A549 (cell line): ENCODE measurements around the gene GGT1. TPM values are rescaled to one million over a fixed set of nuclear protein-coding genes. Genes with fewer than 3 reads are reported as not detected.

ENCODE experiments used
- ATAC-seq, 2 experiments: fragments of 200-7000 bp in 1 of 2; fragments of >200 bp in 1 of 2; cut with Nextera tagmentation in 1 of 2; cut with Tn5 transposase in 1 of 2; 3 replicates each; pipeline versions ENCODE4 v1.8.0 to v1.9.1; 2018 to 2020; ENCODE audit warnings: mild to moderate bottlenecking in 1 of 2, moderate library complexity in 1 of 2
- CTCF ChIA-PET: fragments of 300-600 bp; sonication (Branson Sonifier 250); formaldehyde crosslinking; extraction: SDS; loops from one replicate; lab custom pipeline; 2021; ENCODE audit warnings: antibody characterized with exemption, inconsistent platforms; lab: Yijun Ruan, JAX
- POLR2A ChIA-PET: fragments of 350-600 bp; formaldehyde crosslinking; extraction: SDS; loops from one replicate; lab custom pipeline; 2021; ENCODE audit warnings: antibody characterized with exemption, inconsistent platforms; lab: Yijun Ruan, JAX
- DNase-seq, 2 experiments: peaks; one replicate each; pipeline versions ENCODE4 v3.0.0 to v3.0.0-alpha.2; 2011 to 2016; ENCODE audit warnings: low read depth in 1 of 2, low spot score in 1 of 2
- FAIRE-seq: peaks from 2 replicates; lab custom pipeline; 2011; peaks lifted over from hg19 to GRCh38; lab: Jason Lieb, UNC
- H3K27ac ChIP-seq, 2 experiments: fragments of >200 bp; sonication (Bioruptor Twin); formaldehyde crosslinking; 3 replicates each; pipeline ENCODE4 v1.5.1; 2016 to 2017
- H3K4me1 ChIP-seq: fragments of >200 bp; sonication (Bioruptor Twin); formaldehyde crosslinking; 3 replicates; pipeline ENCODE4 v1.6.1; 2016
- H3K4me2 ChIP-seq: fragments of >200 bp; sonication (Bioruptor Twin); formaldehyde crosslinking; 3 replicates; pipeline ENCODE4 v1.6.1; 2016
- H3K4me3 ChIP-seq: fragments of >200 bp; sonication (Bioruptor Twin); formaldehyde crosslinking; 3 replicates; pipeline ENCODE4 v1.5.1; 2016
- H3K9me3 ChIP-seq: fragments of >200 bp; sonication (Bioruptor Twin); formaldehyde crosslinking; 3 replicates; pipeline ENCODE4 v1.6.1; 2016
- CHD2 ChIP-seq: fragments of 150-350 bp; IDR thresholded peaks from 2 replicates; pipeline ENCODE4 v1.6.1; 2014; ENCODE audit warnings: low read length; ENCODE audit not compliant: partially characterized antibody
- CHD4 ChIP-seq: fragments of 200-600 bp; sonication (generic); IDR thresholded peaks from 2 replicates; pipeline ENCODE4 v1.6.1; 2016; ENCODE audit warnings: antibody characterized with exemption, mild to moderate bottlenecking, borderline replicate concordance
- EP300 ChIP-seq, 2 experiments: fragments of >200 bp; sonication (Bioruptor Twin); formaldehyde crosslinking; IDR thresholded peaks; 2 replicates in 1 of 2; 3 replicates in 1 of 2; pipeline ENCODE4 v1.6.1; 2016 to 2017
- ESRRA ChIP-seq: fragments of 150-350 bp; IDR thresholded peaks from 2 replicates; pipeline ENCODE4 v1.6.1; 2014; ENCODE audit warnings: mild to moderate bottlenecking, low read length, borderline replicate concordance
- FOSB ChIP-seq: fragments of 250-450 bp; sonication (Bioruptor Pico); IDR thresholded peaks from 2 replicates; pipeline ENCODE4 v1.5.0; 2020; ENCODE audit warnings: mild to moderate bottlenecking, moderate library complexity
- FOSL2 ChIP-seq, 2 experiments: fragments of 450-650 bp in 1 of 2; fragments of >200 bp in 1 of 2; sonication (Bioruptor Twin) in 1 of 2; formaldehyde crosslinking; IDR thresholded peaks; 2 replicates each; pipeline versions ENCODE4 v1.5.0 to v1.6.1; 2016 to 2020; ENCODE audit warnings: mild to moderate bottlenecking in 1 of 2, moderate library complexity in 1 of 2
- FOXS1 ChIP-seq: fragments of 250-450 bp; sonication (Bioruptor Pico); IDR thresholded peaks from 2 replicates; pipeline ENCODE4 v1.5.0; 2020; ENCODE audit warnings: mild to moderate bottlenecking, moderate library complexity
- HDAC2 ChIP-seq: fragments of 200-600 bp; sonication (generic); IDR thresholded peaks from 2 replicates; pipeline ENCODE4 v1.6.1; 2016
- HEYL ChIP-seq: fragments of 250-450 bp; sonication (Bioruptor Pico); IDR thresholded peaks from 2 replicates; pipeline ENCODE4 v1.8.0; 2021; ENCODE audit warnings: mild to moderate bottlenecking, moderate library complexity
- HOXA7 ChIP-seq: fragments of 250-450 bp; sonication (Bioruptor Pico); IDR thresholded peaks from 2 replicates; pipeline ENCODE4 v1.5.0; 2020; ENCODE audit warnings: mild to moderate bottlenecking, moderate library complexity
- HOXB13 ChIP-seq: fragments of 250-450 bp; sonication (Bioruptor Pico); IDR thresholded peaks from 2 replicates; pipeline ENCODE4 v1.5.0; 2020; ENCODE audit warnings: low read depth, mild to moderate bottlenecking, moderate library complexity
- HOXB5 ChIP-seq: fragments of 250-450 bp; sonication (Bioruptor Pico); IDR thresholded peaks from 2 replicates; pipeline ENCODE4 v1.5.0; 2020; ENCODE audit warnings: mild to moderate bottlenecking, moderate library complexity
- KDM1A ChIP-seq: fragments of 200-600 bp; sonication (generic); IDR thresholded peaks from 2 replicates; pipeline ENCODE4 v1.6.1; 2016; ENCODE audit warnings: low read depth, mild to moderate bottlenecking
- MAFK ChIP-seq: fragments of 450-650 bp; IDR thresholded peaks from 2 replicates; pipeline ENCODE4 v1.6.1; 2014; ENCODE audit not compliant: partially characterized antibody
- MYC ChIP-seq: IDR thresholded peaks from 2 replicates; pipeline ENCODE4 v1.6.1; 2012; ENCODE audit warnings: mild to moderate bottlenecking, inconsistent platforms, low read length, improper control_type of control experiment, borderline replicate concordance
- NPAS2 ChIP-seq: fragments of 250-450 bp; sonication (Bioruptor Pico); IDR thresholded peaks from 2 replicates; pipeline ENCODE4 v1.8.0; 2022; ENCODE audit warnings: mild to moderate bottlenecking, moderate library complexity, borderline replicate concordance
- POLR2A ChIP-seq: IDR thresholded peaks from 2 replicates; pipeline ENCODE4 v1.6.1; 2012; ENCODE audit warnings: mild to moderate bottlenecking, low read length
- RAD21 ChIP-seq, 2 experiments: fragments of >200 bp in 1 of 2; sonication (Bioruptor Twin) in 1 of 2; formaldehyde crosslinking in 1 of 2; IDR thresholded peaks in 1 of 2; conservative IDR thresholded peaks in 1 of 2; 2 replicates in 1 of 2; 3 replicates in 1 of 2; pipeline ENCODE4 v1.6.1; 2012 to 2018; ENCODE audit warnings: inconsistent platforms in 1 of 2
- RCOR1 ChIP-seq: fragments of 150-350 bp; IDR thresholded peaks from 2 replicates; pipeline ENCODE4 v1.6.1; 2014; ENCODE audit warnings: antibody characterized with exemption, low read length, low read depth
- RFX5 ChIP-seq: fragments of 450-650 bp; IDR thresholded peaks from 2 replicates; pipeline ENCODE4 v1.7.1; 2014; ENCODE audit warnings: antibody characterized with exemption, mild to moderate bottlenecking, moderate library complexity
- RNF2 ChIP-seq: fragments of 200-600 bp; sonication (generic); IDR thresholded peaks from 2 replicates; pipeline ENCODE4 v1.6.1; 2016; ENCODE audit warnings: low read depth, mild to moderate bottlenecking, antibody characterized with exemption, moderate library complexity, borderline replicate concordance
- SMC3 ChIP-seq: fragments of >200 bp; sonication (Bioruptor Twin); formaldehyde crosslinking; IDR thresholded peaks from 3 replicates; pipeline ENCODE4 v1.6.1; 2018; ENCODE audit warnings: inconsistent platforms
- SREBF2 ChIP-seq: fragments of 450-650 bp; IDR thresholded peaks from 2 replicates; pipeline ENCODE4 v1.6.1; 2014; ENCODE audit warnings: mild to moderate bottlenecking, moderate library complexity
- WGBS: methylation state at CpG from one replicate; pipeline ENCODE4 v1.1.6; 2017; ENCODE audit errors: missing lambda C conversion rate; 5-methylcytosine and 5-hydroxymethylcytosine counted together
- polyA plus RNA-seq, 4 experiments: library from polyadenylated mRNA; depleted of rRNA in 3 of 4; stranded (reverse); fragments of >200 nt; fragmentation: RNase III in 1 of 4; extraction: RNeasy Plus Mini Kit Qiagen cat#74134 plus additional on column Dnase treatment in 1 of 4; gene quantifications; 2 replicates in 3 of 4; 3 replicates in 1 of 4; pipeline ENCODE4 v1.2.3, GENCODE V29; 2011 to 2017
- TF ChIP-seq, protein P1 (sequence below): fragments of >200 bp; sonication (Bioruptor Twin); formaldehyde crosslinking; IDR thresholded peaks from 3 replicates; pipeline ENCODE4 v1.5.1; 2016
- TF ChIP-seq, protein P2 (sequence below): fragments of >200 bp; sonication (Bioruptor Twin); formaldehyde crosslinking; IDR thresholded peaks from 2 replicates; pipeline ENCODE4 v1.6.1; 2016

GGT1 gene
- polyA plus RNA-seq, 2 of the 4 experiments (the other 2 are of a cell fraction) = 50.1 to 118 TPM

DNA sequence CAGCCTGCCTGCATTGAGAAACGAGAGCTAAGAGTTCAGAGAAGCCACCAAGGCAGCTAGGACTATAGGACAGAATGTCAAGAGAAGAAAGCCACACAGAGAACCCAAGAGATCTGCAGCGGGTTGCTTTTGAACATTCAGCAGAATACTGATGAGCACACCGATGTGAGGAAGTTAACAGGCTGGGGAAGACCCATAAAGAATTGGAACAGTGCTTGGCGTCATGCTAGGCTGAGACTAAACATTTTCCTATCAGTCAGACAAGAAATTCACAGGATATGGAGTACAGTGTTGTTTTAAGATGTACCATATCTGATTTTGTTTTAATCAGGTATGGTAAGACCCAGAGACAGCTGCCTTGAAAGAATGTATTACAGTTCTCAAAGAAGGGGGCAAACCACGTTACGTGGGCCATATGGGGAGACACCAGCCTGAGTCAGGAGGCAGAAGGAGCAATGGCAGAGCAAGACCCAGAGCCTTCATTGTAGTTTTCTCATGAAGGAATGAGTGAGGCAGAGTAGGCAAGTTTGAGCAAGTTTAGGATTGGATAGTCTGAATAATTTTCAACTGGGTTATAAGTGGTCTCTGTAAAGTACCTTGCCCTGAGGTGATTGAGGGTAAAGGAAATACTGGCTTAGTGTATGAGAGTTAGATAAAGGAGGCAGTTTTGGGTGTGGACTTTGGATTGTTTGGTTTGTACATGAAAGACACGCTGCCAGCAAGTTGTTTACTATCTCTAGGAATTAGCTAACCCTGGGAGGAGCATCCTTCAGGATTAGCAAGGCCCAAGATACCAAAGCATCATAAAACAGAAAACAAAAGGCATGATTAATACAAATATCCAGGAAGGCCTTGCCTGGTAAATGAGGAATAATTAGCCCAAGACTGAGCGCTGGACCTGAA is 24.4 kb upstream of the GGT1 start:
- CTCF ChIA-PET = interaction anchor here (2.2 kb wide), 1 partner anchor 11 kb away, joined by 6 read pairs; no protein-coding TSS in a partner anchor
- TF ChIP-seq, protein P1, sequence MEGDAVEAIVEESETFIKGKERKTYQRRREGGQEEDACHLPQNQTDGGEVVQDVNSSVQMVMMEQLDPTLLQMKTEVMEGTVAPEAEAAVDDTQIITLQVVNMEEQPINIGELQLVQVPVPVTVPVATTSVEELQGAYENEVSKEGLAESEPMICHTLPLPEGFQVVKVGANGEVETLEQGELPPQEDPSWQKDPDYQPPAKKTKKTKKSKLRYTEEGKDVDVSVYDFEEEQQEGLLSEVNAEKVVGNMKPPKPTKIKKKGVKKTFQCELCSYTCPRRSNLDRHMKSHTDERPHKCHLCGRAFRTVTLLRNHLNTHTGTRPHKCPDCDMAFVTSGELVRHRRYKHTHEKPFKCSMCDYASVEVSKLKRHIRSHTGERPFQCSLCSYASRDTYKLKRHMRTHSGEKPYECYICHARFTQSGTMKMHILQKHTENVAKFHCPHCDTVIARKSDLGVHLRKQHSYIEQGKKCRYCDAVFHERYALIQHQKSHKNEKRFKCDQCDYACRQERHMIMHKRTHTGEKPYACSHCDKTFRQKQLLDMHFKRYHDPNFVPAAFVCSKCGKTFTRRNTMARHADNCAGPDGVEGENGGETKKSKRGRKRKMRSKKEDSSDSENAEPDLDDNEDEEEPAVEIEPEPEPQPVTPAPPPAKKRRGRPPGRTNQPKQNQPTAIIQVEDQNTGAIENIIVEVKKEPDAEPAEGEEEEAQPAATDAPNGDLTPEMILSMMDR = no peak
- TF ChIP-seq SMC3 (no peak), KDM1A (no peak), HOXB13 (CRISPR knock-in tag) (no peak)
- POLR2A ChIA-PET = interaction anchor here (0.7 kb wide), 1 partner anchor 23 kb away, joined by 3 read pairs; the partner anchor contains the start of gene SNRPD3
- FAIRE-seq = no peak
- WGBS = 67% methylated on average over 8 of the region's 8 CpGs
- Histone ChIP-seq H3K4me3 (no peak overlapping the region), H3K27ac (peak overlapping the region in 1 of 2 experiments; percentile 58; a peak in 3 of 6 replicates), H3K4me2 (peak overlapping the region; percentile 64), H3K9me3 (no peaks in the 10 kb centered on the region), H3K4me1 (peaks cover 31% of the 10 kb centered on the region)
- DNase-seq = peak in 1 of 2 experiments; percentile 50
- peak; percentile 62; a peak in 5 of 6 replicates for ATAC-seq

DNA sequence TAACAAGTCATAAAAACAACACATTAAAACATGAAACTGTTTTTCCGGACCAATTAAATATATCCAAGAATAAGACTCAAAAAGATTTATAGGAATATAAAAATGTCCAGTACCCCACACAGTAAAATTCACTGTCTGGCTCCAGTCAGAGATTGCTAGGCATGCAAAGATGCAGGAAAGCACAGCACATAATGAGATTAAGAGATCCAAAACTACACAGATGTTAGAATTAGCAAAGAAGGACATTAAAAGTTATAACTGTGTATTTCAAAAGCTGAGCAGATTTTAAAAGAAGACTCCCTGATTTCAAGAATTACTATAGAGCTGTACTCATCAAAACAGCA is 23.8 kb upstream of the GGT1 start:
- Histone ChIP-seq H3K27ac (peak overlapping the region in 1 of 2 experiments; percentile 58; a peak in 1 of 6 replicates), H3K4me1 (peaks cover 31% of the 10 kb centered on the region), H3K4me2 (peak overlapping the region; percentile 64), H3K9me3 (no peaks in the 10 kb centered on the region), H3K4me3 (no peak overlapping the region)
- ChIA-PET POLR2A (no interaction called here), CTCF (no interaction called here)
- DNase-seq = no peak
- ATAC-seq = no peak
- FAIRE-seq = no peak
- WGBS = 83% methylated on average over 1 of the region's 1 CpG
- TF ChIP-seq MYC (no peak), NPAS2 (no peak), FOXS1 (no peak), HEYL (CRISPR knock-in tag) (no peak), CHD2 (no peak), FOSB (CRISPR knock-in tag) (no peak), RFX5 (no peak)

DNA sequence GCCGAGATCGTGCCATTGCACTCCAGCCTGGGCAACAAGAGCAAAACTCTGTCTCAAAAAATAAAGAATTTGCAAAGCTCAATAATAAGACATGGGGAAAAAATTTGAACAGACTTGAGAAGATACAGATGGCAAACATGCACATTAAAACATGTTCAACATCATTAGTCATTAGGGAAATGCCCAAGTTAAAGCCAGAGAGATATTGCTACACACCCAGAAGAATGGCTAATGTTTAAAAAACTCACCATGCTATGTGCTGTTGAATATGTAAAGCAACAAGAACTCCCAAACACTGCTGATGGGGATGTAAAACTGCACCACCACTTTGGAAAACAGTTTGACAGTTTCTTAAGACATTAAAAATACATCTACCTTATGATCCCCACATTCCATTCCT is 22.7 kb upstream of the GGT1 start:
- FAIRE-seq (no peak), ATAC-seq (peak in 1 of 2 experiments; percentile 13; a peak in 1 of 6 replicates), DNase-seq (no peak)
- 94% methylated on average over 2 of the region's 2 CpGs for WGBS
- 0 out of 6 replicates have a peak overlapping the region, but pooled peaks of 1 of the 2 experiments have one; percentile 15 for H3K27ac ChIP-seq
- H3K9me3 ChIP-seq = no peaks in the 10 kb centered on the region
- peak overlapping the region; percentile 4; the same call in 1 of the 3 replicates for H3K4me2 ChIP-seq
- peaks cover 31% of the 10 kb centered on the region for H3K4me1 ChIP-seq
- POLR2A ChIA-PET = no interaction called here
- TF ChIP-seq RAD21 (conservative IDR thresholded peaks at IDR 0.05 in 1 of 2, IDR thresholded peaks at IDR 0.05 in 1 of 2) (no peak), FOSL2 (IDR thresholded peaks at IDR 0.05) (no peak), FOSL2 (CRISPR knock-in tag; IDR thresholded peaks at IDR 0.05) (0 out of 2 replicates have a peak, but pooled peaks have one; percentile 21)
- H3K4me3 ChIP-seq = no peak overlapping the region
- CTCF ChIA-PET = no interaction called here

DNA sequence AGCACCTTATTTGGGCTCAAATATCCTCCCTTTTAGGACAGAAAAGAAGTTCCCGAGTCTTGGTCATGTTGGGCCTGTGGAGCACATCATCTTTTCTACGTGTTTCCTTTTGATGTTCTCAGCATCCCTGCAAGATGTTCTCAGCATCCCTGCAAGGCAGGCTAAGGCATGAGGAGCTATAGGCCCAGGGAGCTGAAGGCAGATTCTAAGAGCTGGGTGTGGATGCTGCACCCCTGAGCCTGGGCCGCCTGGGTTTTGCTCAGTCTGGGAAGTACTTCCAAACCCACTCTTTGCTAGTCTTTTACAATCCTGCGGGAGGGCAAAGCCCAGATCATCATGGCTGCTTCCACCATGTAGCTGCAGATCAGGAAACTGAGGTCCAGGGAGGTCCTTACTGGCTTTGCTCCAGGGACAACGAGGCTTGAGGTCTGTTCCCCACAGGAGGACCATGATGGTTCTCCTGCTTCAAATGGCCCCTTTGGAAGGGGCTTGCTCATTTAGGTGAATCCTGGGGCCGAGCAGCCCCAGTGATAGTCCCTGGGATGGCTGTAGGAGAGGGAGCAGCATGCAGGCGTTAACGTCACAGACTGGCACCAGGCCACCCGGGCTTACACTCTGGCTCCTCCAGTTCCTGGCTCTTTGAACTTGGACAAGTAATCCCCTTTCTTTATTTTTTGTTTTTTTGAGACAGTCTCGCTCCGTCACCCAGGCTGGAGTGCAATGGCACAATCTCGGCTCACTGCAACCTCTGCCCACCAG is 20.8 kb upstream of the GGT1 start:
- no peak for FAIRE-seq
- POLR2A ChIA-PET = no interaction called here
- Histone ChIP-seq H3K4me2 (no peak overlapping the region), H3K4me1 (peaks cover 31% of the 10 kb centered on the region), H3K27ac (no peak overlapping the region), H3K4me3 (no peak overlapping the region), H3K9me3 (no peaks in the 10 kb centered on the region)
- TF ChIP-seq RCOR1 (no peak), RNF2 (no peak), NPAS2 (no peak), HDAC2 (no peak), HOXA7 (CRISPR knock-in tag) (no peak), MAFK (no peak), SREBF2 (no peak), HOXB5 (CRISPR knock-in tag) (no peak), ESRRA (no peak), SMC3 (no peak), POLR2A (no peak), CHD4 (no peak), KDM1A (no peak), EP300 (IDR thresholded peaks at IDR 0.05) (no peak), FOXS1 (no peak), HEYL (CRISPR knock-in tag) (no peak)
- TF ChIP-seq, protein P2, sequence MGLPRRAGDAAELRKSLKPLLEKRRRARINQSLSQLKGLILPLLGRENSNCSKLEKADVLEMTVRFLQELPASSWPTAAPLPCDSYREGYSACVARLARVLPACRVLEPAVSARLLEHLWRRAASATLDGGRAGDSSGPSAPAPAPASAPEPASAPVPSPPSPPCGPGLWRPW = no peak
- 89% methylated on average over 11 of the region's 12 CpGs for WGBS
- no peak for DNase-seq
- no peak for ATAC-seq
- CTCF ChIA-PET = no interaction called here
